NT2/D1 (cell line): ENCODE results near the gene SGCA.

ENCODE experiments used
- SUZ12 ChIP-seq: IDR thresholded peaks from 2 replicates; pipeline ENCODE4 v1.6.1; 2011; ENCODE audit not compliant: insufficient read length, insufficient read depth; ENCODE audit errors: extremely low read depth
- YY1 ChIP-seq: IDR thresholded peaks from 2 replicates; pipeline ENCODE4 v1.6.1; 2011; ENCODE audit not compliant: insufficient read length, insufficient read depth

GRCh38 chr17:50133769-50134099, 32.1 kb upstream of the SGCA start:
- TF ChIP-seq YY1, result no peak
- no peak for TF ChIP-seq SUZ12
